ENCODE results near the gene SNAP47.

SNAP47 gene

DNA sequence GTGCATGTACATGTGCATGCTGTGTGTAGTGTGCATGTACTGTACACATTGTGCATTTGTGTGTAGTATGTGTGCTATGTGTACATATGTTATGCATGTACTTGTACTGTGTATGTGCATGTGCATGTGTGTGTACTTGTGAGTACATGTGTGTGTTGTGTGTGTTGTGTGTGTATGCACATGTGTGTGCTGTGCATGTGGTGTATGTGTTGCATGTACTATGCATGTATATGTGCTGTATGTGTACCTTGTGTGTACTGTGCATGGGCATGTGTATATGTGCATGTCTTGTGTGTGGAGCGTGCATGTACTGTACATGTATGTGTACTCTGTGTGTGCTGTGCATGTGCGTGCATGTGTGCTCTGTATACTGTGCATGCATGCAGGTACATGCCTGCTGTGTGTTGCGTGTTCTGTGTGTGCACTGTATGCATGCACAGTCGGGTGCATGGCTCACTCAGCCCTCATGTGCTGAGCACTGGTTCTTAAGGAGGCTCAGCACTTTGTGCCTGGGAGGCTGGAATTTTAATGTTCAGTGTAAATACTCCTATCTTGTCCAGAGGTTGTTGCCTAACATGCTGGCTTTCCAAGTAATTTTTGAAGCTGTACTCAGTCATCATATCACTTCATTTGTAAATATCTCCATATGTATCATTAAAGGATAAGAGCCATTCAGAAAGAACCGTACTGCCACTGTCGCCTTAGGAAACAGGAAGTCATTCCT, 32.3 kb downstream of the SNAP47 start:
- DNase-seq (ENCODE audit: low read depth in 2 of 3, low spot score in 1 of 3) = no peak

DNA sequence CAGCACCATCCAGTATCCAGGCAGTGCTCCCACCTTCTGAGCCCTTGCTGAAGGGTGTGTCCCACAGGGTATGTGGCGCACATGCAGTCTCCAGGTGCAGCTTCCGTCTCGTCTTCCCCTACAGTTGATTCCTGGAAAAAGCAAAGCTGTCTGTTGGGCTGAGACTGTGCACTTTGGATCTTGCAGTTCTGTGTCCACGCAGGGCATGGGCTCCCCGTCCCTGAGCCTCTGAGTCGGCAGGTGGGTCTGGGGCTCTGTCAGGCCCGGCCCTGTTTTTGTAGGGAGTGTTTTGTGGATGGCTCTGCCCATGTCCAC, 32.8 kb downstream of the SNAP47 start:
- no peak for DNase-seq (ENCODE audit: low read depth in 2 of 3, low spot score in 1 of 3)

DNA sequence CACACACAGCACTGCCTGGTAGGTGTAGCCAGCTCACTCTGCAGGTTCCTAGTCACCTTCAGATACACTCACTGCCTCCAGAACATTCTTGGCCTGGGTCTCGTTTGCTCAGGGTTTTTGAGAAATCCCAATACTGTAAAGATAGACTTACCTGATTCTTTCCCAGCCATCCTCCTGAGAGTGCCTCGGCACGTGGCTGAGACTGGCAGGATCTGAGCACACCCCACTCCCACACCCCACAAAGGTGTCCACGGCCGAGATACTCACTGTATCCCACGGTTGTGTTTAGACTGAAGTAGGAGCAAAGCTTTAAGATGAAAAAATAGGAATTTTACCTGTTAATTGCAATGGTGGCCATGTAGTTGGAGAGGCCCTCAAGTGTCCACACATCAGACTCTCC, 33.4 kb downstream of the SNAP47 start:
- no peak for DNase-seq (ENCODE audit: low read depth in 2 of 3, low spot score in 1 of 3)

DNA sequence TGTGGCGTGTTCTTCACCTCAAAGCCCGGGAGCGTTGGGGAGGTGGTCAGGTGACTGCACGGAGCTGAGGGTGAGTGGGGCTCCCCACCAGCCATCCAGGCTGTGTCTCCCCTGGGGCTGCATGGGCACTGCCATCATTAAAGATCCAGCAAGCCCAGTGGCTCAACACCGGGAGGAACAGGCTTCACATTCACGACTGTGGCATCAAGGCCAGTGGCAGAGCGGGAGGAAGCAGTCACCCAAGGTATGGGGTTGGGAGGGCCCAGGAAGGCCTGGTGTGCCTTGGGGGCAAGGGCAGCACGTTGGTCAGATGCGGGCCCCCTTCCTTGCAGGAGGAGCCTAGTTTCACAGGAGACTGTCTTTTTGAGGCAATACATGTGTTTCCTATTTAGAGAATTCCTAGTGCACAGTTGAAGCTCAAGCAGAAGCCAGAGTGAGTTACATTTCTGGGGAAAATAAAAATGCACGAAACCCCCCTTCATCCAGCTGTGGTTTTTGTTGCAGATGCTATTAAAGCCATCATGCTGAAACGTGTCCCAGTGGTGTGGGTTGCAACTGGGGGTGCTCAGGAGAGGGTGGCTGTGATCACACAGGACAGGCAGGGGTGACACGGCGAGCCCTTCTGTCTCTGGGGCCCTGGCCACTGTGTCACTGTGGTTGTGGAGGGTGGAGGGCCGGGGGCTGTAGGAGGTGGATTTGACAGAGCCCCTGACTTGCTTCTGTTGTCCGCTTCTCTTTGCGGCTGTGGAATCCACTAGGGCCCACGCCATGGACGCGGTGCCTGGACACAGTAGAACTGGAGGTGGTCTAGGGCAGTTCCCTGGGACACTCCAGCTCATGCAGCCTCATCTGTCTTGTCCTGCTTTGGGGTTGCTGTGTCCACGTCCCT, 34.1 kb downstream of the SNAP47 start:
- no peak for DNase-seq (ENCODE audit: low read depth in 2 of 3, low spot score in 1 of 3)

DNA sequence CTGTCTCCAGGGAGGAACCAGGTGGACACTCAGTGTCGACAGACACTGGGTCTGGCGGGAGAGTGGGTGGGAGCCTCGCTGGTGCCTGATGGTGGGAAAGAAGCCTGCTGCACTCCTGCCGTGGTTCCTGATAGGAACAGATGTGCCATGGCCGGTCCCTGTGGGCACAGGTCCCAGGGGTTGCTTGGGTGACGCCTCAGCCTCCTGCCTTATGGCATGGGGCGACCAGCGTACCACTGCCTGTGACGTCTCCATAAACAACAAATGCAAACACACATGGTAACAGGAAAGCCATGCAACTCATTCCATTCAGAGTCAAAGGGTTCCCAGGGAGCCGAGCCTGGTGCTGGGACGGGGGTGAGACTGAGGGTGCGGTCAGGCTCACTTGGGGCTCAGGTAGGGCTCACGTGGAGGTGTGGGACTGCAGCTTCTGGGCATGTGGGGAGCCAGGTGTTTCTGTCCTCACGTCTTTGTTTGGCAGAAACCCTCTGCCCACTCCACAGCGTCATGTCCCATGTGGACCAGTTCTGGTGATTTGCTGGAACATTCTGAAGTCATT, 34.8 kb downstream of the SNAP47 start:
- no peak for DNase-seq (ENCODE audit: low read depth in 2 of 3, low spot score in 1 of 3)

DNA sequence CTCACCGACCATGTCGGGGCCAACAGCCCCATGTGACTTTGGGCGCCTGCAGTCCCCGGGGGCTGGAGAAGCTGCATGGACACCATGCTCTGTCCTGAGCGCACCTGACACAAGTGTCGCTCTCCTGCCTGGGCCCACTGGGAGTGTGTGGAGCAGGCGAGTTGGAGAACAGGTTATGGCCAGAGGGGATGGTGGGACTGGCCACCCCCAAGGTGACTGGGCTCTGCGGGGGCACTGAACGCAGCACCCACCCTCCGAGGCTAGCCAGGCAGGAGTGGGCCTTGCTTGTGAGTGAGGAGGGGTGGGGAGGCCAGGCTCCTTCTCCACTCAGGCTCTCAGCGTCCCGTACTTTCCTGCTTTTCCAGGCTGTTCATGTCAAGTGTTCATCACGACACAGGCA, 35.6 kb downstream of the SNAP47 start:
- DNase-seq (ENCODE audit: low read depth in 2 of 3, low spot score in 1 of 3) = no peak

DNA sequence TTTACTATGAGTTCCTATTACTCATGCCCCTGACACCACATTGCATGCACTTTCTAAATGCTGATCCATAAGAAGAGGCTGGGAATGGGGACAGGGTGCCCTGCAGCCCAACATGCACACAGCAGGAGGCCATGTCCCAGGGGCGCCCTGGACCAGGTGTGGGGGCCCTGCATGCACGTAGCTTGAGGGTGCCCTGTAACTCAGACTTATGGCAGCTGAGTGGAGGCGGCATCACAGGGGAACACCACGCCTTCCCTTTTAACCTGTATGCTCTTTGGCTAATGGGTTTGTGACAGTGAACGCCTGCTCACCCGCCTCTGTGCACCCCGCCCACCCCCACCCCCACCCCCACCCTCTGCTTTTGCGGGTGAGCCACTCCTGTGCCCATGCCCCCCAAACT, 36.1 kb downstream of the SNAP47 start:
- no peak for DNase-seq (ENCODE audit: low read depth in 2 of 3, low spot score in 1 of 3)

DNA sequence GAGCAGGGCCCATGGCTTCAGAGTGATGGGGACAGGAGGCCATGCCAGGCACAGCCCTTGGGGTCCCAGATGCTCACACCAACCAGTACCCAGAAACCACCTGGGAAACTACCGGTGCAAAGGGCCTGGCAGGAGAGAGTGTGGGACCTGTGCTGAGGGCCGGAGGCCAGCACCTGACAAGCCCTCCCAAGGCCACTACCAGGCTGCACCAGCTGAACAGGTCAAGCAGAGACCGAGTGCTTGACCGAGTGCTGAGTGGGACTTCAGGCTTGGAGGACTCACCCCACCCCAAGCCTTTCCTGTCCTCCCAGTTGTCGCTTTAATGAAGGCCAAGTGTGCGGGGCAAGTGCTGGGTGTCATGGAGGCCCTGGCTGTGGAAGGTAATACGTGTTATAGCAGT, 36.5 kb downstream of the SNAP47 start:
- no peak for DNase-seq (ENCODE audit: low read depth in 2 of 3, low spot score in 1 of 3)

DNA sequence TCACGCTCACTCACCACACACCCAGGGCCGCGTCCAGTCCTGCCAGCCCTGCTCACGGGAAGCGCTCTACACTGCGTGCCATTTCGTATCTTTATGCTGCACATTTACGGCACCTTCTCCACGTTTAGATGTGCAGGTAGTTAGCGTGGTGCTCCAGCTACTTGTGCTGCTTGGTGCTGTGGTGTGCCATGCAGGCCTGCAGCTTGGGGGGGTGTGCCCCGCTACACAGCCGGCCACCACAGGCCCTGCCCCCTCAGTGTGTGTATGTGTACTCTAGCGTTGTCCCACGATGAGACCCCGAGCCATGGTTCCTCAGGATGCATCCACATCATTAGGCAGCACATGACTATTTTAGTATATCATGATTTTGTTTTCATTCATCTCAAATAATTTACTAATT, 38.3 kb downstream of the SNAP47 start:
- no peak for DNase-seq (ENCODE audit: low read depth in 2 of 3, low spot score in 1 of 3)

DNA sequence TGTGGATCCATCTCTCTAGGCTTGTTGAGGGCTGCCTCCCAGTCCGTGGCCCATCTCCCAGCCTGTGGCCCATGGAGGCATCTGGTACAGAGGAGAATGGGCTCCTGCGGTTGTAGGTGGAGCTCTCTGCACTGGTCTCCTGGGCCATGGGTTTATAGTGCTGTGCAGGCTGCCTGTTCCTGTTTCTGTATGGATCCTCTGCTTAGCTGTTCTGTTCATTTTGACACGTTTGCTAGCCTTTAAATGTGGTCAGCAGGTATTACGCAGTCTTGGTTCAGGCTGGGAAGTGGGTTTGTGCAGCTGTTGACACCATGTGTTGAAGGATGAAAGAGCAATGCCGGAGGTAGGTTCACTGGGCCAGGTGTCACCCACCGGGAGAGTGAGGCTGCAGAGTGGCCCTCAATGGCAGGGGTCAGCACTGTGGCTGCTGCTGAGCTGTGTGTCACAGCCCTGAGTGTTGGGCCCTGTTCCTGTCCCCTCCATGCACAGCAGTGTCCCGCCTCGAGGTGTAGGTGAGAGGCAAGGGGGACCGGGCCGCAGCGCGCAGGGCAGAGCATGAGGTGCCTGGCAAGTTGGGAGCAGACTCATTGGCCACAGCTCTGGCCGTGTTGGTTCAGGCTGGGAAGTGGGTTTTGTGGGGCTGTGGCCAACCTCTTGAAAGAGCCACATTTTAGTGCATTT, 39.0 kb downstream of the SNAP47 start:
- DNase-seq (ENCODE audit: low read depth in 2 of 3, low spot score in 1 of 3) = no peak

DNA sequence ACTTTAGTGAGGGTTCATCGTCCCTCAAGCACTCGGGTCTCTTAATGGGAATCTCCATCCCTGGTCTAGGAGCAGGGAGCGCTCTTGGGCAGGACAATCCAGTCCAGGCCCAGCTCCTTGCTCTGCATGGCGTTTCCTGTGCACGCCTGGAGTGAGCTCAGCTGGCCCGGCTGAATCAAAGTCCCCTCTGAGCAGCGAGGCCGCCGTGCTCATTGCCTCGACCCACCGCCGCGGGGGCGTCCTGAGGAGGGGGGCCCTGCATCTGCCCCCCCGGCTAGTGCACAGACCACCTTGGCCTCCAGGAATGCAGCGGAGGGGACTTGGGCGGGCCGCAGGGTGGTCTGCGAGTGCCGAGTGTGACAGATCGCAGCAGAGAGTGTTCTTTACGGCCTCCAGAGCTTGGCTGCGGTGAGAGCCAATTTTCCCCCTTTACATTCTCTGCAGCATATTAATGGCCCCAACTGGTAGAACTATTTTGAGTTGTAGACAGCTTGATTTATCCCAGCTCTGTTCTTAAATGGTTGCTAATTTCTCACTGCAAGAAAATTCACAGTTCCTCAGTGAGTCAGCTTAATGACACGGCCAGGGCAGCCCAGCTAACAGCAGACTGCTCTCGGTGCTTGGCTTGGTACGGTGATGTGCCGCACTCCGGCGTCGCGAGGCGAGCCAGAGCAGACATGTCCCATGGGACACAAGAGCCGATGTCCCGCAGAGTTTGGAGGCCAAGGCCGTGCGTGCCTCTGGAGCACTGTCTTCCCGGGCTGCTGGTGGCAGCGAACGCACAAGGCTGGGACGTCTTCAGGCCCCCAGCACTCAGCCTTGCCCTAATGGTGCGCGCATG, 39.8 kb downstream of the SNAP47 start:
- DNase-seq (ENCODE audit: low read depth in 2 of 3, low spot score in 1 of 3) = no peak

DNA sequence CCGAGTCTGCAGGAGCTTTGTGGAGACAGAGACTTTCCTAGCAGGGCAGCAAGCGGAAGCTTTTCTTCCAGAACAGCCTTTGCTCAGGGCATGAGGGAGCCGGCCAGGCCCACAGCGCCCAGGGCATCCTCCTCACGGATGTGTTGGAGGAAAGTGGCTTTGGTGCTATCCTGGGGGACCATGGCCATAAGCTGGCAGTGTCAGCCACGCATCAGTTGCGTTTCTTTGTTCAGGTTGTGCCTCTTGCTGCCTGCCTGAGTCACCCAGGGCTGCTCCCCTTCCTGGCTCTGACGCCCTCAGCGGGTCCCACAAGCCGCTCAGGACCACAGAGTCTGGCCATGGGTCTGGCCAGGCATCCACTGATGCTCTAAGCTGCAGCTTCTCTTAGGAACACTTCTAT, 40.6 kb downstream of the SNAP47 start:
- DNase-seq (ENCODE audit: low read depth in 2 of 3, low spot score in 1 of 3) = no peak

DNA sequence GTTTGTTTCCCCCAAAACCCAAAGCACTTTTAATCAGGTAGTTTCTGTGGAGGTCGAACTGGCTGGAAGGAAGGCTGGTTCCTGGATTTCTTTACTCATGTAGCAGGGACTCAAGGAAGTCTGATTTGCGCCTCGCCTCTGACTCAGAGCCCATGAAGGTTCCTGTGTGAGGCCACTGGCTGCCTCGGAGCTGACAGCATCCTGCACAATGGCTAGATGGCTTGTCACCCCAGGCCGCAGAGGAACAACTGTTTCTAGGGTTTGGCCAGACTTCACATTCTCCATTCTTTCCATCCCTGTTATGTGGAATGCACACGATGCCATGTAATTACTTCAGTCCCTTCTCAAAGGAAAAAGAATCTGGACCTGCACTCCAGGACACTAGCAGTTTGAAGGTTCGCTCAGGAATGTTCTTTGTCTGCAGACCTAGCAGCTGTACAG, 41.1 kb downstream of the SNAP47 start:
- DNase-seq (ENCODE audit: low read depth in 2 of 3, low spot score in 1 of 3) = no peak

DNA sequence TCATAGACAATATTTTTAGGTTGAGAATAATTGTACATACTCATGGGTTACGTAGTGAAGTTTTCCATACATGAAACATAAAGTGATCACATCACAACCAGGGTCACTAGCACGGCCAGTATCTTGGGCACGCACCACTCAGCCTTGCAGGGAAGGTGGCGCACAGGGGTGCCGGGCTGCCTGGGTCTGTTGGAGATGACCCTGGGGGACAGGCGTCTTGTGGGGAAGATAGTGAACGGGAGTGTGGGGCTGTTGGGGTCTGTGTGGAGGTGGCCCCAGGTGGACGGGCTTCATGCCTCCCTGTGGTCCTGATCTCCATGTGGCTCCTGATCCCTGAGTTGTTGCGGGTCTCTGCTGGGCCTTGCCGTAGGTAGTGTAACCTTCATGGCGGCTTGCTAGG, 41.9 kb downstream of the SNAP47 start:
- DNase-seq (ENCODE audit: low read depth in 2 of 3, low spot score in 1 of 3) = no peak

DNA sequence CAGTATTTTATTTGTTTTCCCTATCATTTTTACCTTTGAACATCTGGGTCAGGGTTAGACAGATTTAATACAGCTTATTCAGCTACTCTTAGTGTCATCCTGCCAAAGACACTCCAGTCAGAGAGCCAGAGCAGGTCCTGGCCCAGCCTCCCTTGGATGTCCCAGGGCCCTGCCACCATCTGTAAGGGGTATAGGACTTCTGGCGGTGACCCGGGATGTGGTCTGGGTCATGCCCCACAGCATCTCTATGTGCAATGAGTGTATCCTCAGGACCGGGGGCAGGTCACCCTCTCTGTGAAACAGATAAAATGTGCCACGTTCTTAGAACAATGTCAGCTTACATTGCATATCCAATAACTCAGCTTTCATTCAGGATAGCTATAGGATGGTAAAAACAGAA, 42.4 kb downstream of the SNAP47 start:
- no peak for DNase-seq (ENCODE audit: low read depth in 2 of 3, low spot score in 1 of 3)

DNA sequence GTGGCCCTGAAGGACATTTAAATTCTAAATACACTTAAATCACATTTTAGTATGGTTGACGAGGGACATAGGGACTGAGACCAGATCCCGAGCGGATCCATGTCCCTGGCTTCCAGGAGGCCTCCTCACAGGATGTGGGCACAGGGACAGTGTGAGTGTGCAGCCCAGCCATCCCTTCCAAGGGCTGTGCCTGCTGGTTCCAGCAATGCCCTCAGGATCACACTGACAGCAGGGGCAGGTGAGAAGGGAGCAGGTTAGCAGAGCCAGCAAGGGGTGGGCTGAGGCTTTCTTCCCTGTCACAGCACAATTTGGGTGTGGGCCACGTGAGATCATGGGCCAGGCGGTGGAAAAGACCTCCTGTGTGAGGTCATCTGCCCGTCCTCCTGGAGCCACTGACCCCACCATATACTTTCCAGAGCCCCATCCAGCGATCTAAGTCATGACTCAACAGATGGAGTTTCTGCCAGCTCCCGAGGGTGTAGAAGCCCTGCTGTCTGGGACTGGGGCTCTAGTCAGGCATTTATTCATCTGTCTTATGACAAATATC, 43.2 kb downstream of the SNAP47 start:
- DNase-seq (ENCODE audit: low read depth in 2 of 3, low spot score in 1 of 3) = no peak

DNA sequence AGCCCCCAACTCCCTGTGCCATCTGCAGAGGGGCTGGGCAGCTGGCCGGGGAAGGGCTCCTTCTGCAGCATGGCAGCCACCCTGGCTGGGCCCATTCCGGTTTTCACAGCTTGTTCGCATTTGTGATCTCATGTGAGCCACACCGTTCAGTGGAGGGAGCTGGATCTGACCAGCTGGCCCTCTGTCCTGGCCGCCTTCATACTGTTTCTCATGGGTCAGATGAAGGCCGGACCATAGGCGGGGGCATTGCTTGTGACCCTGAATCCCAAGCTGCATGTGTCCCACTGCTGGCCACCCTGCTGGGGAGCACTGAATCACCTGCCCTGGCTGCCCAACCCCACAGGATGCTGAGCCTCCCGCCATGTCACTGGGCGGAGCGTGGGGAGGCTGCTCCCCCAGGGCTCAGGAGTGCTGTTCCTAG, 43.8 kb downstream of the SNAP47 start:
- DNase-seq (ENCODE audit: low read depth in 2 of 3, low spot score in 1 of 3) = no peak

DNA sequence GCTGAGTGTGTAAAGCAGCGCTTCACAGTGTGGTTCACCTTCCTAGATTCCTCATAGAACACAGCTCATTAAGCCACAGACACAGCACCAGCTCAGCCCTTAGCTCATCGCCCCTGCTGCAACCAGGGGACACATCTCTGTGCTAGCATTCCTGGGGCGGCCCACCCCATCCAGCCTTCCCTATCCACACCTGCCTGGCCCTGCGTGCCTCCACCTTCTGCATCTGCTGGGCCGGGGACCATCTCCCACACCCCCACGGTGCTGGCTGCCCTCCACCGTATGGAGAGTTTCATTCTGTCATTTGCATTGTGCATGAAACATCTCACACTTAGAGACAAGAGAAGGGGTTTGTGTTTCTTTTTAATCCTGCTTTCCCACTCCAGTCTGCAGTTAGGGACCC, 44.5 kb downstream of the SNAP47 start:
- no peak for DNase-seq (ENCODE audit: low read depth in 2 of 3, low spot score in 1 of 3)

DNA sequence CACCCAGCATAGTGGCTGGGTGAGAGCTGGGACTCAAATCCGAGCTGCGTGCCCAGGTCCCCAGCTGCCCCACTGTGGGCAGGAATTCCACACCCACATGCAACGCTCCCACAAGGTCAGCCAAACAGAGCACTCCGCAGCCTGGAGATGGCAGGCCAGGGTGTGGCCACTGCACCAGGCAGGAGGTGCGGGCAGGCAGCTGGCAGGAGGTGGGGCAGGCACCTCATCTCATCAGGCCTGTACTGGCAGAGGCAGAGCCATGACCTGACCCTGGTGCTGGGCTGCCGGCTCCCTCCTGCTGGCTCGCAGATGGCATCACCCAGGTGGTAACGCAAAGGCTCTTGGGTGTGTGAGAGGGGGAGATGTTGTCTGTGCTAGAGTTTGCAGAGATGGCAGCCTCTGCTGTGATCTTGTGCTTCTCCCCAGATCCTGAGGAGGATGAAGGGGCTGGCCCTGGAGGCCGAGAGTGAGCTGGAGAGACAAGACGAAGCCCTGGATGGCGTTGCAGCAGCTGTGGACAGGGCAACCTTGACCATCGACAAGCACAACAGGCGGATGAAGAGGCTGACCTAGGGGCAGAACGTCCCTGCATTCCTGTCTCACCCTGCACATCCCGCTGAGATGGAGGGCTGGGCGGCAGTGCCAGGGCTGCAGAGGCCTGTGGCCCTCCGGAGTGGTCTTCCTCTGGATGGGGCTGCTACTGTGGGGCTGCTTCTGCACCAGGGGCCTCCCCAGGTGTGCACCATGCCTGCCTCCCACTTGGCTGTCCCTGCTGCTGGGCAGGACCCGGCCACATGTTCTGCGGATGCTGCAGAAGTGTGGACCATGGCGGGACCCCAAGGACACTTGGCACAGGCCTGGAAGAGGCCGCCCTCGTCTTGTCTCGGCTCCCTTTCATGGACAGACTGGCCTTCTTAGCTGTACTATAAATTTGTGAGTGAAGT, 45.1 kb downstream of the SNAP47 start:
- DNase-seq (ENCODE audit: low read depth in 2 of 3, low spot score in 1 of 3) = no peak

Data from stimulated activated CD4-positive, alpha-beta T cell treated with anti-CD3 and anti-CD28 coated beads, Interleukin-12 subunit alpha, Interleukin-12 subunit beta, amount 100 ng/mL, for 48 hours (primary cell).